Neuronal stem cell (in vitro differentiated cells): ENCODE results near the gene C5.
A peak's percentile ranks its signal among the peaks of the same experiment; 100 is the strongest.

ENCODE experiments used
- DNase-seq: peaks from one replicate; pipeline ENCODE4 v3.0.0-alpha.2; 2013; ENCODE audit warnings: low spot score
- H2AFZ ChIP-seq: one replicate; pipeline ENCODE4 v1.6.1; 2013; ENCODE audit warnings: mild to moderate bottlenecking, low read length, inconsistent platforms
- H2AK5ac ChIP-seq: 2 replicates; pipeline ENCODE4 v1.6.1; 2013; ENCODE audit warnings: low read depth, mild to moderate bottlenecking, inconsistent platforms, low read length, moderate library complexity, mixed read lengths
- H2BK120ac ChIP-seq: 2 replicates; pipeline ENCODE4 v1.6.1; 2013; ENCODE audit warnings: low read depth, mild to moderate bottlenecking, inconsistent platforms, low read length, moderate library complexity, mixed read lengths
- H2BK12ac ChIP-seq: one replicate; pipeline ENCODE4 v1.6.1; 2013; ENCODE audit warnings: low read length, inconsistent platforms
- H2BK15ac ChIP-seq: 2 replicates; pipeline ENCODE4 v1.6.1; 2013; ENCODE audit warnings: mild to moderate bottlenecking, low read length, inconsistent platforms, mixed read lengths
- H2BK5ac ChIP-seq: one replicate; pipeline ENCODE4 v1.6.1; 2013; ENCODE audit warnings: inconsistent platforms, mild to moderate bottlenecking, low read length, moderate library complexity
- H3K14ac ChIP-seq: one replicate; pipeline ENCODE4 v1.6.1; 2013; ENCODE audit warnings: low read length, inconsistent platforms
- H3K18ac ChIP-seq: 2 replicates; pipeline ENCODE4 v1.6.1; 2013; ENCODE audit warnings: low read length, inconsistent platforms
- H3K23ac ChIP-seq: 2 replicates; pipeline ENCODE4 v1.6.1; 2013; ENCODE audit warnings: low read depth, mild to moderate bottlenecking, mixed read lengths, low read length, inconsistent platforms; ENCODE audit not compliant: poor library complexity
- H3K27ac ChIP-seq: replicated peaks from 3 replicates; pipeline ENCODE4 v1.5.1; 2013; ENCODE audit warnings: low read length, inconsistent platforms
- H3K27me3 ChIP-seq, 3 experiments: 2 replicates each; pipeline ENCODE4 v1.6.1; 2013; ENCODE audit warnings: low read length in 3 of 3, mild to moderate bottlenecking in 2 of 3, inconsistent platforms in 1 of 3, low read depth in 1 of 3, mixed read lengths in 1 of 3, moderate library complexity in 1 of 3; ENCODE audit not compliant: control insufficient read depth in 3 of 3, insufficient read depth in 3 of 3
- H3K36me3 ChIP-seq, 2 donors: replicated peaks in 1 of 2; 2 replicates each; pipeline ENCODE4 v1.6.1; 2013; ENCODE audit warnings: low read length in 2 of 2; ENCODE audit not compliant: control insufficient read depth in 2 of 2, insufficient read depth in 2 of 2
- H3K4ac ChIP-seq: 2 replicates; pipeline ENCODE4 v1.6.1; 2013; ENCODE audit warnings: inconsistent platforms, mild to moderate bottlenecking, low read length, moderate library complexity
- H3K4me1 ChIP-seq, 2 donors: 1 replicate in 1 of 2; 2 replicates in 1 of 2; pipeline ENCODE4 v1.6.1; 2013; ENCODE audit warnings: low read length in 2 of 2, low read depth in 1 of 2; ENCODE audit not compliant: control insufficient read depth in 2 of 2, insufficient read depth in 1 of 2
- H3K4me2 ChIP-seq: one replicate; pipeline ENCODE4 v1.6.1; 2013; ENCODE audit warnings: mild to moderate bottlenecking, low read length, inconsistent platforms; ENCODE audit not compliant: insufficient read depth, poor library complexity, severe bottlenecking
- H3K4me3 ChIP-seq, 2 donors: 2 replicates each; pipeline ENCODE4 v1.5.1; 2013; ENCODE audit warnings: low read length in 2 of 2, mild to moderate bottlenecking in 2 of 2, inconsistent platforms in 1 of 2, moderate library complexity in 1 of 2
- H3K79me1 ChIP-seq: one replicate; pipeline ENCODE4 v1.6.1; 2013; ENCODE audit warnings: low read depth, mild to moderate bottlenecking, inconsistent platforms, low read length, moderate library complexity
- H3K9ac ChIP-seq: one replicate; pipeline ENCODE4 v1.6.1; 2013; ENCODE audit warnings: mild to moderate bottlenecking, low read depth, low read length, inconsistent platforms; ENCODE audit not compliant: poor library complexity
- H3K9me3 ChIP-seq, 2 donors: replicated peaks in 1 of 2; 2 replicates each; pipeline versions ENCODE3 to v1.6.1; 2013; ENCODE audit warnings: low read length in 2 of 2, mild to moderate bottlenecking in 2 of 2, inconsistent platforms in 1 of 2, low read depth in 1 of 2, mixed read lengths in 1 of 2, moderate library complexity in 1 of 2; ENCODE audit not compliant: control insufficient read depth in 2 of 2, insufficient read depth in 1 of 2
- H4K8ac ChIP-seq: one replicate; pipeline ENCODE4 v1.6.1; 2013; ENCODE audit warnings: low read depth, mild to moderate bottlenecking, inconsistent platforms, low read length, moderate library complexity
- H4K91ac ChIP-seq: one replicate; pipeline ENCODE4 v1.6.1; 2013; ENCODE audit warnings: low read length, low read depth, mild to moderate bottlenecking, inconsistent platforms; ENCODE audit not compliant: poor library complexity
- WGBS, 2 donors: extraction: QIAGEN DNeasy Blood & Tissue Kit; methylation state at CpG; one replicate each; pipeline ENCODE4 v1.1.7; 2013; ENCODE audit warnings: missing lambda C conversion rate in 2 of 2, mixed read lengths in 1 of 2; ENCODE audit not compliant: insufficient read length in 2 of 2, insufficient replicate concordance in 1 of 2; ENCODE audit errors: extremely low coverage in 2 of 2; 5-methylcytosine and 5-hydroxymethylcytosine counted together

The C5 gene

DNA sequence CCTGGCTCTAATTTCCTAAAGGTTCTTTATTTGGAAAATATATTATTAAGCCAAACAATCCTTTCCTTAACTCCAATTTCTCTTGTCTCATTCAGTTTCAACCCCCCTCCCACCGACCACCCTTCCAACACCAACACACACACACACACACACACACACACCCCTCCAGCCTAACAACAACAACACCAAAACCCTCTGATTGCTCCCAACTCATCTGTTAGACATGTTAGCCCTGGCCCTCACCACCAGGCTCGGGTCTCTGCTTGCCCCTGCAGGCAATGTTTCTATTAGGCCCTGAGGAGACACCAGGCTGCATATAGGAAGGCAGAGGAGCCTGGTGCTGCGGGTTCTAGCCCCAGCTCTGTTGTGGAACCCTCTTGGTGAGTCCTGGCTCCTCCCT, 105.1 kb downstream of the C5 start:
- Histone ChIP-seq H3K4me1 (peaks cover 6 to 9% of the 10 kb centered on the region in 2 donors), H3K27me3 (no peaks in the 10 kb centered on the region), H3K9ac (no peak overlapping the region), H3K23ac (no peak overlapping the region), H2AK5ac (no peak overlapping the region), H3K36me3 (no peaks in the 10 kb centered on the region), H2BK120ac (no peak overlapping the region), H3K4me3 (no peak overlapping the region), H2BK15ac (no peak overlapping the region), H3K27ac (no peak overlapping the region), H4K8ac (no peak overlapping the region), H3K4me2 (no peak overlapping the region), H3K9me3 (no peaks in the 10 kb centered on the region), H2BK12ac (no peak overlapping the region), H4K91ac (no peak overlapping the region), H3K14ac (no peak overlapping the region), H3K4ac (no peak overlapping the region), H3K18ac (no peak overlapping the region), H2BK5ac (no peak overlapping the region), H3K79me1 (no peaks in the 10 kb centered on the region), H2AFZ (no peak overlapping the region)
- WGBS, 2 donors = 100% methylated on average over 1 of the region's 3 CpGs; no CpG with 5 or more reads in 1 of the 2 donors
- no peak for DNase-seq

DNA sequence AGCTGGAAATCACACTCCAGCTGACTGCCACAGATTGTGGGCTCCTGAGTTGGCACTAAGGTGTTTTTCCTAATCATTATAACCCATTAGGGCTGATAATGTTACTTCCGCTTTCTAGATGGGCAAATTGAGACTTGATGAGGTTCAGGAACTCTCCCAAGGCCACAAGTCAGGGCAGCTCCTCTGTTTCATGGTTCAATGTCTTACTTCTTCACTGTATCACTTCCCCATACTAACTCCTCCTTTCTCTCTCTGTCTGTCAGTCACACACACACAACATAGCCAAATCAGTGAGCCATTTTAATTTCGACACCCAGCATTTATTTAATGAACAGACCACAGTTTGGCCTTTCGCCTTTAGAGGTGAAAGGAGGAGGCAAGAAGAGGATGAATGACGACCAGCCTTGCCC, 105.6 kb downstream of the C5 start:
- Histone ChIP-seq H3K14ac (no peak overlapping the region), H2BK120ac (no peak overlapping the region), H3K23ac (no peak overlapping the region), H3K18ac (no peak overlapping the region), H2AK5ac (no peak overlapping the region), H4K91ac (no peak overlapping the region), H3K27me3 (no peaks in the 10 kb centered on the region), H2BK15ac (no peak overlapping the region), H3K9ac (no peak overlapping the region), H3K27ac (no peak overlapping the region), H3K4me2 (no peak overlapping the region), H2BK12ac (no peak overlapping the region), H4K8ac (no peak overlapping the region), H3K4me1 (peaks cover 6 to 9% of the 10 kb centered on the region in 2 donors), H3K9me3 (no peaks in the 10 kb centered on the region), H2BK5ac (no peak overlapping the region), H3K4ac (no peak overlapping the region), H3K36me3 (no peaks in the 10 kb centered on the region), H3K79me1 (no peaks in the 10 kb centered on the region), H3K4me3 (no peak overlapping the region), H2AFZ (no peak overlapping the region)
- no peak for DNase-seq
- no CpG with 5 or more reads among the region's 4 CpGs for WGBS, 2 donors

DNA sequence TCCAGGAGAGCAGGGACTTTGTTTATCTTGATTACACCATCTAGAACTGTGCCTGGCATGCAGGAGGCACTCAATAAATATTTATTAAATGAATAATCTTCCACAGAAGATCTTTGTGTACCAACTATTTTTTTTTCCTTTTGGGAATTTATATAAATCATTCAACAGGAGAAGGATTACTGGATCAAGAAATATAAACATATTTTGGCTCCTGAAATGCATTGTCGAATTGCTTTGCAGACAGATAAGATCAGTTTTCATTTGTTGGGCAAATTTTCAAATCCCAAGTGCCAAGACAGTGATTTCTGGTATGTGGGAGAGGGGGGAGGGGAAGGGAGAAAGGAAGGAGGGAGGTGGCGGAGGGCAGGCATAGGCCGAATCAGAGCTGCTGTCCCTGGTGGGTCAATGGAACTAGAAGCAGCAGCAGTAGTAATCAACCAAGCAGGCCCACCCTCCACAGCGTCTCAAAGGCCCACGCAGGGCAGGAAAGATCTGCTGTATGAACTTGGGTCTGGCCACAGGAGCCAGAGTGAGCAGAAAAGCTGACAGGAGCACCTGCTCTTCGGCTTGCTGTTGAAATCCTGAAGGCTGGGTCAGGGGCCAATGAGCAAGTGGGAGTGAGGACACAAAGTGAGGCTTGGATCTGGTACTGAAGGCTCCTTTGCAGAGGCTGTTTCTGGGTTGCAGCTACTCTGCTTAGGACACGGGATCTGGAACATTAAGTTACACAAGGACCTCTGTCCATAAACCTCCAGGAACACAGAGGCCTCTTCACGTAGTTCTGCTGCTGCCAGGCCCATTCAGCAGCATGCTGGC, 107.7 kb downstream of the C5 start:
- H3K9me3 ChIP-seq = no peaks in the 10 kb centered on the region
- no peak overlapping the region for H3K9ac ChIP-seq
- no peak overlapping the region for H2BK15ac ChIP-seq
- peak overlapping the region; percentile 38 for H3K18ac ChIP-seq
- no peak overlapping the region for H2BK5ac ChIP-seq
- H2AK5ac ChIP-seq = no peak overlapping the region
- H2BK120ac ChIP-seq = no peak overlapping the region
- H3K4ac ChIP-seq = no peak overlapping the region
- no peak for DNase-seq
- peaks cover 6 to 9% of the 10 kb centered on the region in 2 donors for H3K4me1 ChIP-seq
- no CpG with 5 or more reads among the region's 8 CpGs for WGBS, 2 donors
- no peak overlapping the region for H3K27ac ChIP-seq
- no peak overlapping the region for H3K4me3 ChIP-seq
- no peak overlapping the region for H3K14ac ChIP-seq
- peak overlapping the region; percentile 86 for H2AFZ ChIP-seq
- H4K91ac ChIP-seq = no peak overlapping the region
- H4K8ac ChIP-seq = peak overlapping the region; percentile 52
- no peaks in the 10 kb centered on the region for H3K79me1 ChIP-seq
- no peak overlapping the region for H2BK12ac ChIP-seq
- no peak overlapping the region for H3K23ac ChIP-seq
- no peak overlapping the region for H3K4me2 ChIP-seq
- no peaks in the 10 kb centered on the region for H3K36me3 ChIP-seq
- H3K27me3 ChIP-seq = no peaks in the 10 kb centered on the region

DNA sequence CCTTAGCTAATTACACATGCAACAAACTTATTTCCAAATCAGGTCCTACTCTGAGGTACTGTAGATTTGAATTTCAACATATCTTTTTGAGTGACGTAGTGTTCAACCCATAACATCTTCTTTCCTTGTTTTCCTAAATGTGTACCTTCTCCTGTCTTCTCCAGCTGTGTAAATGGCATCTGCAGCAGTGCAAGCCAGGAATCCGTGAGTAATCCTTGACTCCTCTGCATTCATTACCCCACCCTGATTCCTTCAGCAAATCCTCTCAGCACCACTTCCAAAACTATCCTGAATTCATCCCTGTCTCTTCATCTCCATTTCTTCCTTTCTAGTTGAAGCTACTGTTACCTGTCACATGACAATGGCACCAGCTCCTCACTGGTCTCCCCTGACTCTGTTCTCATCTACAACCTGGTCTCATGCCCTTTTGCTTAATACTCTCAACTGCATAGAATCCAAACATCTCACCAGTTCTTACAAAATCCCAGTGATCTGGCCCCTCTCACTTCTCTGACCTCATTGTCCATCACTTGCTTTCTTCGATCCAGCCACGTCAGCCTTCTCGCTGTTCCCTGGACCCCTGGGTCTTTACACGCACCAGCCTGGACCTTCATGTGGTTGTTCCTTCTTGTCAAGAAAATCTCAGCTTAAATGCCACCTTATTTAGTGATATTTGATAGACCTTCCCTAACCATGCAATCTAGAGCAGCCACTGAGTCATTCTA, 108.9 kb downstream of the C5 start:
- no peak overlapping the region for H2BK15ac ChIP-seq
- no peak overlapping the region for H2AK5ac ChIP-seq
- no peak overlapping the region for H2BK120ac ChIP-seq
- DNase-seq = no peak
- H3K27me3 ChIP-seq = no peaks in the 10 kb centered on the region
- no peak overlapping the region for H2BK5ac ChIP-seq
- no peak overlapping the region for H3K18ac ChIP-seq
- H3K14ac ChIP-seq = no peak overlapping the region
- no peak overlapping the region for H3K4me3 ChIP-seq
- H3K4me1 ChIP-seq = peaks cover 6 to 9% of the 10 kb centered on the region in 2 donors
- no peak overlapping the region for H3K27ac ChIP-seq
- H3K79me1 ChIP-seq = peaks cover under 1% of the 10 kb centered on the region
- H4K8ac ChIP-seq = no peak overlapping the region
- H2BK12ac ChIP-seq = no peak overlapping the region
- no peak overlapping the region for H3K4me2 ChIP-seq
- no peak overlapping the region for H4K91ac ChIP-seq
- WGBS, 2 donors = no CpG with 5 or more reads among the region's 6 CpGs
- no peak overlapping the region for H3K4ac ChIP-seq
- no peaks in the 10 kb centered on the region for H3K36me3 ChIP-seq
- H3K23ac ChIP-seq = no peak overlapping the region
- no peaks in the 10 kb centered on the region for H3K9me3 ChIP-seq
- H3K9ac ChIP-seq = no peak overlapping the region
- no peak overlapping the region for H2AFZ ChIP-seq
